Stimulated activated CD4-positive, alpha-beta T cell treated with anti-CD3 and anti-CD28 coated beads, Interleukin-15, amount 100 ng/mL, for 24 hours (primary cell): ENCODE data around the gene MCEE.

ENCODE experiments used
- DNase-seq: peaks from one replicate; pipeline ENCODE4 v3.0.0-alpha.2; 2020

MCEE gene

DNA sequence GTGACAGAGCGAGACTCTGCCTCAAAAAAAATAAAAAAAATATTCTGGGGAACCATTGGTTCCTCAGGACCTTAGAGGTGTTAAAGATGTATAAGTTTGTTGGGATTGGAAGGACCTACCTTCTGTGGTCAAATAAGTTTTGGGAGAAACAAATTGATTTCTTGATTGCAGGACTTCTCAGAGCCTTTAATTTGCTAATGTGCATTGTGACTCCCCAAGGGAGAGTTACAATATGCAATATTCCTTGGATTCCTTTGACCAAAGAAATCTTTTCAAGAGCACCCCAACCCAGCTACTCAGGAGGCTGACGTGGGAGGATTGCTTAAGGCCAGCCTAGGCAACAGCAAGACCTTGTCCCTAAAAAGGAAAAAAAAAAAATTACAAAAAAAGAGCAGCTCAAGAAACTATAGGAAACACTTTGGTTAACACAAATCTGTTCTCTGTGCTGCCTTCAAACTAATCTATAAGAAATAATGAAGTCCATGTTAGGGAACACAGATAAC is 55.1 kb downstream of the MCEE start:
- DNase-seq = no peak

DNA sequence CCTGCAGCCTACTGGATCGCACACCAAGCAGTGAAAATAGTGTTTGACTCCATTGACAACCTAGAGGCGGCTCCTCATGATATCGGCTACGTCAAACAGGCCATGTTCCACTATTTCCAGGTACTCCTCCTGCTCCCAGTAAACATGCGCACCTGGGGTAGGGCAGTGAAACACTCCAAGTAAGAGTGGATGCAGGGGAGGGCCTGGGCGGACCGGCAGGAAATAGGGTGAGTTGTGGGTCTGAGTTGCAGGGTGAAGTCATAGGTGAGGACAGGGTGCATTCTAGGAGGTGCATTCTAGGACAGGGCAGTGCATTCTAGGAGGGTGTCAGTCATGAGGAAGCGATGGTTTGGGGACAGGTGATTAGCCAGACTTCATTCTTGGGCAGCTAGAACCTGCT is 56.6 kb downstream of the MCEE start:
- DNase-seq = no peak

DNA sequence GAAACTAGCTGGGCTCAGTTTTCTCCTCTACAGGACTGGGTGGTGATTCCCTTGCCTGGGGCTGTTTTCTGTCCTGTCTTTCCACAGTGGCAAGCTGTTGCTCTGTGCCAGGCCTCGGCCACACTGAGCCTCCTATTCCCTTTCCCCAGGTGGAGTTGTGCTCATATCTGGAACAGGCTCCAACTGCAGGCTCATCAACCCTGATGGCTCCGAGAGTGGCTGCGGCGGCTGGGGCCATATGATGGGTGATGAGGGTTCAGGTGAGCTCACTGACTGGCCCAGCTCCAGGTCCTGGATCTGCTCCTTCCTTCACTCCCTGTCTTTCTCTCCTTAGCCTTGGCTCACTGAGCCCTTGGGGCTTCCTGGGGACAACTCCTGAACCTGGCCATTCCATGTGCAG is 57.5 kb downstream of the MCEE start:
- DNase-seq = no peak

DNA sequence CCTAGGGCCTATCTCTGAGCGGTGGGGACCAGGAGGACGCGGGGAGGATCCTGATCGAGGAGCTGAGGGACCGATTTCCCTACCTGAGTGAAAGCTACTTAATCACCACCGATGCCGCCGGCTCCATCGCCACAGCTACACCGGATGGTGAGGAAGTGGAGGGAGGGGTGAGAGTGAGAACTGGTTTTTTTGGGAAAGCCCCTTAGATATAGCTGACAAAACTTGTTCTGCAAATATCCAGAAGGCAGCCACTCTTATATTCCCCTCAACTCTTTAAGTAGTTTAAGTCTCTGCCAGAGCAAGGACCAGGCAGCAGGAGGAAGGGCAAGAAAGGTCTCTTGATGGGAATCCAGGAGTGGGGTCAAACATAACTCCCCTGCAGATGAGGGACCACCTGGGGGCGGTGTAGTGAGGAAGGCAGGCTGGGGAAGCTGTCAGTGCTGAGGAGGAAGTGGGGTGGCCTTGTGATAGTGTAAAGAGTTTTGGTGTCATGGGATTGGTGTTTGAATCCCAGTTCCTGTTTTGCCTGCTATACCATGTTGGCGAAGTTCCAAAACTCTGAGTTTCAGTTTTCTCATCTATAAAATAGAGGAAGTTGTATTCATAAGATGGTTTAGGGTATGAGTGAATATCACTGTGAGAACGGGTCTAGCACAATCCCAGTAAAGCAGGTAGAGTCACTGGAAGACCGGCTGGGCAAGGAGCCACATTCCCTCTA is 58.2 kb downstream of the MCEE start:
- DNase-seq = peak; percentile 69

DNA sequence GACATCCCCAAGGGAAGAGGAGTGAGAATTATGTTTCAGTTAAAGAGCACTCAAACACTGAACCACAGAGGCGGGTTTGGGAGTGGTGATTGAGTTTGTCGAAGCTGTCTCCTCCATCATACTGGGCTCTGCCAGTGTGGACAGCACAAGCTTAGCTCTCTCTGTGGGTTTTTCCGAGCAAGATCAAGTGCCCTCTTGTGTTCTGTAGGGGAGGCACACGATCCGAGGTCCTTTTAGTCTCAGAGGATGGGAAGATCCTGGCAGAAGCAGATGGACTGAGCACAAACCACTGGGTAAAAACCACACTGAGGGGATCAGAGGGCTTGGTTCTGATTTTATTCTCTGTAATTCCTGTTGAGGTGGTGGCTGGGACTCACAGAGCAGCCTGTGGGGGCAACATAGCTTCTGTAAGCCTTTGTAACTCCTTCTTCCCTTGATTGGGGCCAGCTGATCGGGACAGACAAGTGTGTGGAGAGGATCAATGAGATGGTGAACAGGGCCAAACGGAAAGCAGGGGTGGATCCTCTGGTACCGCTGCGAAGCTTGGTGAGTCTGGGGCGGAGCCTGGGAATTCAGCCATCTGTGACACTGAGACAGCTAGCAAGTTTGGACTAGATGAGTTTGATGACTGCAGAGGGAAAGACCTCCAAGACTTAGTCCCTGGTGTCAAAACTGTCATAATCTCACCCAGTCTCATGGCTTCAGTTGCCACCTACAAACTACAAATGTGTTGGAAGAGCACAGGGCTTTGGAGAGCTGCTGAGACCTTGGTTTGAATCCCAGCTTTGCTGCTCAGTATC is 59.5 kb downstream of the MCEE start:
- DNase-seq = no peak

DNA sequence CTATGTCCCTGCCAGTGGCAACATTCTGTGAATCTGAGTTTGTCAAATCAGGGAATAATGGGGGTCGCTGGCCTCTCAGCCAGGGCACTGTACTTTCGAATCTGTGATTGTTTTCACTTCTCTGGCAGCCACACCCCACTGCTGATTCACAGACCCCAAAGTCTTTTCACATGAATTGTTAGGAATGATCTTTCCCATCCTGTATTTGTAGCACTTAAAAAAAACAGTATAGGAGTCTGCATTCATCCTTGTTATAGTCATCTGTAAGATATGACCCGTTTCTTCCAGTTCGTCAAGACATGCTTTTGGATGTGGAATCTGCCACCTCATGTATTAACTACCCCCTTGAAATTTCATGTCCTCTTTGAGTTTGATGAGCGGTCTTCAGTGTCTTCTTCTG is 60.7 kb downstream of the MCEE start:
- DNase-seq = no peak

DNA sequence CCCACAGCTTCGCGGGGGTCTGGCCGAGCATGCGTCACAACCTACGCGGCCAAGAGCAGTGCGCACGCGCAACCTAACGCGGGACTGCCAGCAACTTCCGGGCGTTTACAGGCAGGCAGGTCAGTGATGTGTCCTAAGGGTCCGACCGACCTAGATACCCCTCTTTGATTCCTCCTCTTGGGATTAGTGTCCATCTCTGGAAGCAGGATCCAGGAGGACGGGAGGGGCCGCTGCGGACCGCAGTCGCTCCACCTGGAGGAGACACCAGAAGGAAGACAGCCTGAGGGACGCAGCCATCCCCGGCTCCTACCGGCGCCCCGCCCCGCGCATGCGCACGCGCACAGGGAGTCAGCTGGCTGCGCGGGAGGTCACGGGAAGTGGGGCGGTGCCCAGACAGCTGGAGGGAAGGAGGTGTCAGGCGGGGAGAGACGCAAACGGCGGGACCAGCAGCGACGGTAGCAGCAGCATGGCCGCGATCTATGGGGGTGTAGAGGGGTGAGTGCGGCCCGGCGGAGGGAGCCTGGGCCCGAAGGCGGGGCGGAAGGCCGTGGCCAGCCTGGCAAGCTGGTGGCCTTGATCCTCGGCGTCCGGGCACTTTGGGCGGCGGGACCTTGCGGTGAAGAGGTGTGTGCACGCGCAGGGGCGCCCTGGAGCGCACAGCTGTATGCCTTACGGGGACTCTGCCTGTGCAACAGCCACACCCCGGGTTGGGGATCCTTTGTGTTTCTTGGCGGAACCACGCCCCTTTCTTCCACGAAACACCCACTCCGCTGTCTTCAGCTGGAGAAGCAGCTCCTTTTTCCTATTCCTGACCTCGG is 61.6 kb downstream of the MCEE start, which contains the start of gene NAGK:
Gene NAGK (plus strand): TSS at position 431 of the 818 bp plus-strand sequence. CDS start 36 bp downstream, at position 467.
- peak; percentile 97 for DNase-seq

DNA sequence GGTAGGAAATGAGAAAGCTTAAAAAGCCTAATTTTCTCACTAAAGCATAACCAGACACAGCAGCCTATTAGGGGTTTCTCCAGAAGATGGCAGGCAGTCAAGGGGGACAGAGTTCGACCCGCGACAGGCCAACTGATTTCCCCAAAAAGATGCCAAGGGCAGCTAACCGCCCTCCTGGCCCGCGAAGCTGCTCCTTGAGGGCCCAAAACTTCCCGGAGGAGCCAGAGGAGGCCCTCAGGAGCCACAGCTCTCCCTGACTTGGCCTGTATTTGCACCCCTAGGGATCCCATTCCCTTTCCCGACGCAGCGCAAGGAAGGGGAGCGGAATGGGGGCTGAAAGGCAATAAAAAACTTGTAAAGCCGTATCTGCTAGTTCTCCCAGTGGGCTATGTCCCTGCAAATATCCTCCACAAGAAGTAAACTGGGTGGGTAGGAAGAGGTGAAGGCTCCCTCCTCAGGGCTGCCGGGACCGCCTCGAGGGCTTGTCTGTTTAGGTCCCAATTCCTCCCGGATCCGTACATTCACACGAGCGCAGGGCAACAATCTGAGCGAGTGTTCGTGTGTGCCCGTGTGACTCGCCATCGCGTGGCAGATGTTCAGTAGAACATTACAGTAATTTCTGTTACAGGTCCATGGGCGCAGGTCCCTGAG is 62.3 kb downstream of the MCEE start:
- peak; percentile 30 for DNase-seq

DNA sequence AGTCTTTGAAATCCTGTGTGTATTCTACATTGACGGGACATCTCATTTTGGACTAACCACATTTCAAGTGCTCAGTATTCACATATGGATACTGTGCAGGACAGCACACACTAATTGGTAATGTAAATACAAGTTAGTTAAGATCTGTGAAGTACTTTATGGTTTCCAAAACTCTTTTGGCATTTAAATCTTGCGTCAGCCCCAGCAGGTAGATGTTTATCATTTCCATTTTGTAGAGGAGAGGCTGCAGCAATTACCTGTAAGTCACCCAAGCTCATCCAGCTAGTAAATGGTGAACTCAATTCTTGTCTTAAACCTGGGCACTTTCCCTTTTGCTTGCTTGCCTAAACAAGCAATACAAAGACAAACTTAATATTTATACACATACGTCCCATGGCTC is 63.2 kb downstream of the MCEE start:
- DNase-seq = no peak

DNA sequence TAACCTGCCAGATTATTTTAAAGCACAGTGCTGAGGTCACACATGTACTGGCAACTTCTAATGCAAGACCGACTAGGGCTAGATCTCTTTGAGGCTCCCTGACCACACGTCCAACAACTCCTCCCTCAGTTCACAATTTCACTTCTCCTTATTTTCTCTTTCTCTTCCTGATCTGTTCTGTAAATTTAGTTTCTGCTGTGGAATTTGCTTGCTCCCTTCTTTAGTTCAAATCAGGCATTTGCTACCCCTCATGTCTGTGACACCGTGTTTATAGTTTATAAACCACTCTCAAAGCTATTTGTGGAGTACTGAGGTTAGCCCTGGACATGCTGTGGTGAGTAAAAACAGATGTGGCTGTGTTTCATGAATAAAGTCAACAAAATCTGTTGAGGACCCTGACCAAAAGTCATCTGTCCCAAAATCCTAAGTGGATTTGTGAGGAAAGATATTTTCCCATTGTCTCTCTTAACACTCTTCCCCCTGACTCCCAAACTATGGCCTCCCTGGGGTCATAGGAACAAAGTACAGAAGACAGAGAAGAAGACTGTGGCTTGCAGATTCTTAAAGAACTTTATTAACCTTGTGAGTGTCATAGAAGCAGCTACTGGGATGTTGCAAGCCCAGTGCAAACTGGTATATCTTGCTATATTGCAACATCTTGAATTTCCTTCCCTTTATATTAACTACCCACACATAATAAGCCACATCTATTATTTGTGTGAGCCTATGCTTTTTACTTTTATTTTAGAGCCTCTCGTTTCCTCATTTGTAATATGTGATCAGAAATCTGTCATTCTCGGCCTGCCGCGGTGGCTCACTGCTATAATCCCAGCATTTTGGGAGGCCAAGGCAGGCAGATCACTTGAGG is 65.0 kb downstream of the MCEE start:
- DNase-seq = no peak

DNA sequence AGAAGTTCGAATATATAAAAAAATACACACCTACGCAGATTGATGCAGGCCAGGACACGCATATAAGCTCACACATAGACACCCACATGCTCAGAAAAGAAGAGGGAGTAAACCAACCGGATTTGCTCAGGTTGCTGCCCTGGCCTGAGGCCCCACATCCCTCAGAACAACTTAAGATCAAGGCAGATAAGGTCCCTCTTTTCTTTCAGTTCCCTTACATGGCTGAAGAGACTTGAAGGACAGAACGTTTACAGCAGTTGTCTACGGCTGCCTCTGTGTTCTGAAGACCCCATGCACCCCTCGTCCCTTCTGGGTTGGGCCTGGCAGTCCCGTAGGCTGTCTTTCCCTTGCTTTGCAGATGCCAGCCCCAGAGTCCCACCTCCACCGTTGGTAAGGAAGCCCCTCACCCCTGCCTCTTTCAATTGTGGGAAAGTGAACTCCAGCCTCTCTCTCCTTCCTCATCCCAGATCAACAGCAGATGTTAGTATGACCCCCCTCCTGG is 65.9 kb downstream of the MCEE start:
- no peak for DNase-seq

DNA sequence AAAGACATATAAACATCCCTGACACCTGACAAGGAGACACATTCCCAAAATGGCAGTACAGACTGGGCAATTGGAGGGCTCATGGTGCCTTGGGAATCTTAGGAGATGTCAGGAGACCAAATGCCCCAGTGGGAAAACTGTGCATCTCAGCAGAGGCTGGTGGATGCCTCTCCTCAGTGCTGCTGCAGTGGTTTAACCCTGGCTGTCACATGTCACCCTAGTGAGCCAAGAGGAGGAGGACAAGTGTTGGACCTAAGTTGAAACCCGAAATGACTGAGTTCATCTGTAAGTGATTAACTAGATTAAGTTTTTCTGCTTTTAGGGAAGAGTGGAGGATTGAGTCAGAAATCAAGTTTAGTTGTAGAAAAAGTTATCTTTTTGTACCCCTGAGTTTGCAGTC is 66.8 kb downstream of the MCEE start:
- no peak for DNase-seq

DNA sequence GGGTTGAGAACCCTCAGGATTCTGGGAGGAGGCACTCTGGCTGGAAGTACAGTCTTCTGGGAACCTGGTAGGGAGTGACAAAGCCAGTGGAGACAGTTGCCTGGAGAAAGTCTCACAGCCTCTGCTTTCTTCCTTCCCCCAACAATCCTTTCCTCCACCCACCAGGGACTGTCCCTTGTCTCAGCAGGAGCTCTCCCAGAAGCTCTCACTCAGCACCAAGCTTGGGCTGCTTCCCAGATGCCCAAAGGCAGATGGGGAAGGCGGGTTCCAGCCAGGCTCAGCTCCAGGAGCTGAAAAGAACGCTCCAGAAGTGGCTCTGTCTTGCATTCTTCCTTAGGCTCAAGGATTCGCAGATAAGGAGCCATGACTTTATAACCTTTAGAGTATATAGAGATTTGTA is 69.2 kb downstream of the MCEE start:
- no peak for DNase-seq

DNA sequence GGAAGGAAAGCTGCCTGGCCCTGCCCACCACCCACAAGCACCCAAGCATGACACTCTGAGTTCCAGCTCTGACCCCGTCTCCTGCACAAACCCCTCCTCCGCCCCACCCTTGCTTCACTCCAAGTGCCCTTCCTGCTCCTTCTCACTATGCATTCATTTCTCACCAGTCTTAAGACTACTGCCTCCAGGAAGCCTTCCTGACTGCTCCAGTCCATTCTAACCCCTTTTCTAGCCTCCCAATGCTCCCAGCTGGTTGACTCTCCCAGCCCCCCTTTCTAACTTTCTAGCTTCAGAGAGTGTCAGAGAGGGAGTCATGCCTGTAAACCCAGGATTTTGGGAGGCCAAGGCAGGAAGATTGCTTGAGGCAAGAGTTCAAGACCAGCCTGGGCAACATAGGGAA is 69.8 kb downstream of the MCEE start:
- no peak for DNase-seq
